ENCODE data around the gene ATP2C2.

DNA sequence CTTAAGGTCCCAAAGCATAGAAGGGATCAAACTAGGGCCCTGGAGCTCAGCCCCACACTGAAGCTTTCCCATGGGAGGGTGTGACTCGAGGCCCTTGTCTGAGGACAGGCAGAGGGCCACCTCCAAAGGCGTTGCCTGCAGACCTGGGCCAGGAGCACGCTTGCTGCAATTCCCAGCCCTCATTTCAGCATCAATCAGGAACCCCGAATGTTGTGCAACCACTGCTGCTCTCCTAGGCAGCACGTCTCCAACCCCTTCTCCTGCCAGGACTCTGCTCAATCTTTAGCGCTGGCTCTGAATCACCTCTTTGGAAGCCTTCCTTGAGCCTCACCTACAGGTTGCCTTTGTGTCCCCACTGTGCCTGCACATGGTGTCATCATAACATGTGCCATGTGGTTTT, 14.0 kb upstream of the ATP2C2 start:
- TF ChIP-seq BHLHE40 (IDR thresholded peaks at IDR 0.05; ENCODE audit: borderline replicate concordance): no peak
- TF ChIP-seq, protein P1, sequence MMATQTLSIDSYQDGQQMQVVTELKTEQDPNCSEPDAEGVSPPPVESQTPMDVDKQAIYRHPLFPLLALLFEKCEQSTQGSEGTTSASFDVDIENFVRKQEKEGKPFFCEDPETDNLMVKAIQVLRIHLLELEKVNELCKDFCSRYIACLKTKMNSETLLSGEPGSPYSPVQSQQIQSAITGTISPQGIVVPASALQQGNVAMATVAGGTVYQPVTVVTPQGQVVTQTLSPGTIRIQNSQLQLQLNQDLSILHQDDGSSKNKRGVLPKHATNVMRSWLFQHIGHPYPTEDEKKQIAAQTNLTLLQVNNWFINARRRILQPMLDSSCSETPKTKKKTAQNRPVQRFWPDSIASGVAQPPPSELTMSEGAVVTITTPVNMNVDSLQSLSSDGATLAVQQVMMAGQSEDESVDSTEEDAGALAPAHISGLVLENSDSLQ (IDR thresholded peaks at IDR 0.05): no peak
- no peak for TF ChIP-seq SUZ12 (IDR thresholded peaks at IDR 0.05)
- no peak for TF ChIP-seq FOXM1 (IDR thresholded peaks at IDR 0.05; ENCODE audit: borderline replicate concordance)
- TF ChIP-seq L3MBTL2 (conservative IDR thresholded peaks at IDR 0.05): no peak
- TF ChIP-seq ELF4 (IDR thresholded peaks at IDR 0.05): no peak
- TF ChIP-seq NFRKB (IDR thresholded peaks at IDR 0.05): no peak
- TF ChIP-seq FOXA1 (IDR thresholded peaks at IDR 0.05): no peak
- TF ChIP-seq SP1 (IDR thresholded peaks at IDR 0.05): no peak
- no peak for TF ChIP-seq ARNT (IDR thresholded peaks at IDR 0.05)
- TF ChIP-seq ZNF384 (IDR thresholded peaks at IDR 0.05): no peak
- no peak for TF ChIP-seq FOXK2 (IDR thresholded peaks at IDR 0.05)
- no peak for TF ChIP-seq TARDBP (IDR thresholded peaks at IDR 0.05)
- no peak for TF ChIP-seq CTBP1 (IDR thresholded peaks at IDR 0.05; ENCODE audit: borderline replicate concordance)
